GM19238 (cell line): ENCODE data around the gene PPP1R3F.
"Not testable (repeated sequence)": the region's sequence is repeated elsewhere in the genome, so short reads cannot be mapped to it uniquely, and the experiment has no call there.

ENCODE experiments used
- DNase-seq: peaks from one replicate; pipeline ENCODE4 v3.0.0; 2011; ENCODE audit warnings: low spot score; ENCODE audit not compliant: insufficient read length

The PPP1R3F gene

GRCh38 chrX:49308604-49309269 lies 39.1 kb downstream of the PPP1R3F start:
- no peak for DNase-seq

GRCh38 chrX:49309401-49309981 lies 39.9 kb downstream of the PPP1R3F start:
- DNase-seq, result no peak

GRCh38 chrX:49310371-49310770 lies 40.8 kb downstream of the PPP1R3F start:
- DNase-seq, result no peak

- no peak for DNase-seq
Observed at GRCh38 chrX:49312176-49312575, 42.6 kb downstream of the PPP1R3F start.

DNA sequence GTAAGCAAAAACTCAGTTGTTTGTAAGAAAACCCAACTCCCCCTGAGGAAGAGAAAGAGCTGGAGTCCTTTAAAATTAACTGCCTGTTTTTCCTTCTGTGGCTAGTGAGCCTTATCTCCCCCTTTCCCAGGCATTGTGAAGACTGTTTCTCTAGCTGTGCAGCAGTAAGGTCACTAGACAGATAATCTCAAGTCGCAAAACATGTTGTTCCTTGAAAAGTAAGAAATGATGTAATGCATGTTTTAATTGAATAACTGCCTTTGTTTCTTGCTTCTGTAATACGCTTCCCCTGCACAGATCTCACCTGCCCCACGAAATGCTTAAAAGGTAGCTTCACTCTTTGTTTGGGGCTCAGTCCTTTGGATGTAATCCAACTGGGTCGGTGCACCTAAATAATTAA lies 46.5 kb downstream of the PPP1R3F start:
- DNase-seq, result no peak

GRCh38 chrX:49321737-49322136 lies 52.1 kb downstream of the PPP1R3F start, which contains the start of gene GAGE12J:
GAGE12J (plus strand) TSS chrX:49322037; CDS start chrX:49323194, 1,157 bp downstream.
- DNase-seq, result not testable (repeated sequence)

- not testable (repeated sequence) for DNase-seq
Observed at GRCh38 chrX:49322266-49322665, 52.7 kb downstream of the PPP1R3F start.

DNA sequence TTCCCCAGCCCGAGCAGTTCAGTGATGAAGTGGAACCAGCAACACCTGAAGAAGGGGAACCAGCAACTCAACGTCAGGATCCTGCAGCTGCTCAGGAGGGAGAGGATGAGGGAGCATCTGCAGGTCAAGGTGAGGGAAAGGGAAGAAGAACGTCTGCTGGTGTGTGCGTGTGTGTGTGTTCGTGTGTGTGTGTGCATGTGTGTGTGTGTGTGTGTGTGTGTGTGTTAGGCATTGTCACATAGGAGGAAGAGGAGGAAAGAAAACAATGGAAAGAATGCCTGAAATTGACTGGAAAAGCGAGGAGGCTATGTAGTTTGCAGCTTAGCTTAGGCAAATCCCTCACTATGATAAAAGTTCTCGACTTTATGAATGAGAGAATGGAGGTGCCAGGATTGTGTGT lies 54.1 kb downstream of the PPP1R3F start:
- DNase-seq, result not testable (repeated sequence)

- not testable (repeated sequence) for DNase-seq
Observed at GRCh38 chrX:49330421-49330820, 60.8 kb downstream of the PPP1R3F start.

DNA sequence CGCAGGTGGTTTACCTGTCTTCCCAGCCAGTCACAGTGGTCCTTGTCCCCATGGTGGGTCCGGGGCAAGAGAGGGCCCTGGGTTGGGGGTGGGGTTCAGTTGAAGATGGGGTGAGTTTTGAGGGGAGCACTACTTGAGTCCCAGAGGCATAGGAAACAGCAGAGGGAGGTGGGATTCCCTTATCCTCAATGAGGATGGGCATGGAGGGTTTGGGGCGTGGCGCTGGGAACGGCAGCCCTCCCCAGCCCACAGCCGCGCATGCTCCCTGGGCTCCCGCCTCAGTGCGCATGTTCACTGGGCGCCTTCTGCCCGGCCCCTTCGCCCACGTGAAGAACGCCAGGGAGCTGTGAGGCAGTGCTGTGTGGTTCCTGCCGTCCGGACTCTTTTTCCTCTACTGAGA lies 61.7 kb downstream of the PPP1R3F start, which contains the start of gene GAGE13:
GAGE13 (plus strand) TSS at position 301 of the 400 bp plus-strand sequence. CDS start 1,156 bp downstream, outside the sequence.
- not testable (repeated sequence) for DNase-seq

- not testable (repeated sequence) for DNase-seq
Observed at GRCh38 chrX:49331841-49332240, 62.2 kb downstream of the PPP1R3F start.
